GM18858 (cell line): Measurements from ENCODE around the gene ZFP3.
"Not testable (repeated sequence)": the region's sequence is repeated elsewhere in the genome, so short reads cannot be mapped to it uniquely, and the experiment has no call there.

ENCODE experiments used
- ATAC-seq: cut with Tn5 transposase; IDR thresholded peaks from one replicate; pipeline ENCODE4 v1.9.1; 2021; ENCODE audit not compliant: unreplicated experiment

Gene ZFP3

DNA sequence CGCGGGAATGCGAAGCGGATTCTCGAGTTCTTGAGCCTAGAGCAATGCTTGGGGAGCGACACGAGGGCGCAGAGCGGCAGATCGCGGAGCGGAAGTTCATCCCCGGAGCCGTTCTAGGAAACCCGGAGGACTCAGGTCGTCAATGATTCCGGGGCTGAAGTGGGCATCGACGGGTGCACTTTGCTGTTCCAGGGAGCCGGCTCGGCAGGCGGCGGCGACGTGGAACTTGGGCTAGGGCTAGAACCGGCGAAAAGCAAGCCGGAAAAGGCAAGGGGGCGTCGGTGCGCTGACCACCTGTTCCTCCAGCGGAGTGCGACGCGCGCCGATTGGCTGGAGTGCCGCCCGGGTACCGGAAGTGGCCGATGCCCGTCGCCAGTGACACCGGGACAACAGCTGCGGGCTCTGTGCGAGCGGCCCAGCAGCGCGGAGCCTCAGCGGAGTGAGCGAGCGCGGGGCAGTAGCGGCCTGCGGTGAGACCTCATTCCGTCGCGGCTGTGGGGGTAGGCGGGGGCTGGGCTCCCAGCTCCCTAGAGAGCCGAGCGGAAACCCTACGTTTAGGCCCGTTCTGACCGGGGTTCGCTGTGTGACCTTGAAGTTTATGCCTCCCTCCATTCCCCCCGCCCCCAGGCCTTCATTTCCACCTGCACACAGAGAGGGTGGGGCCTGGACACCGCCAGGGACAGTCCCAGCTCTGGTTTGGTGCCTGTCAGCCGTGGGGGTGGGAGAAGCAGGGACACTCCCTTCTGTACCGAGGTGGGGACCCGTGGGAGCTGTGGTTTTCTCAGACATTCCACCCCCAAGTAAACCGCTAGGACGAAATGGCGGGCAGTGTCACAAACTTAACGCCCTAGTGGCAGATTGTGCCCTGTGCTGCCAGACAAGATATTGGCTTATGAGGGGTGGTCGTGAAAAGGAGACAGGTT lies at the start of gene ZFP3:
Gene ZFP3 (plus strand): TSS at position 362 of the 923 bp plus-strand sequence. CDS start 13,038 bp downstream, outside the sequence.
- peak; percentile 69 for ATAC-seq

GRCh38 chr17:5030168-5030567 lies 48.1 kb upstream of the ZFP3 start:
- not testable (repeated sequence) for ATAC-seq

- ATAC-seq, result no peak
Measured at GRCh38 chr17:5031365-5032082, 46.7 kb upstream of the ZFP3 start.

DNA sequence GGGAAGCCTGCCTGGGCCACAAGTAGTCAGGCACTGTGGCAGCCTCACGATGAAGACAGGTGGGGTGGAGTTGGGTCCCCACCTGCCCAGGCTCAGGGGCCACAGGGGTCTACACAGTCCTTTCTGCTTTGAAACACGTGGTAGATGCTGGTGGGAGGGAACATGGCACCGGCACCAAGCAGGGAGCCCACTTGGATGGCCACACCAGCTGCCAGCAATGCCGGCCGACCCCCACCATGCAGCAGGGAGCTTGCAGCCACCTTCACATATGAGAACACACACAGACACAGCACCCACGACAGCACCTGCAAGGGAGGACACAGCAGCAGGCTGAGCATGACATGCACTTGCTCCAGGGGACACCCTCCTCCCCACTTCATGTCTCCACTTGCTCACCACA lies 45.4 kb upstream of the ZFP3 start:
- ATAC-seq, result no peak

GRCh38 chr17:5033352-5034015 lies 44.8 kb upstream of the ZFP3 start:
- ATAC-seq, result no peak

DNA sequence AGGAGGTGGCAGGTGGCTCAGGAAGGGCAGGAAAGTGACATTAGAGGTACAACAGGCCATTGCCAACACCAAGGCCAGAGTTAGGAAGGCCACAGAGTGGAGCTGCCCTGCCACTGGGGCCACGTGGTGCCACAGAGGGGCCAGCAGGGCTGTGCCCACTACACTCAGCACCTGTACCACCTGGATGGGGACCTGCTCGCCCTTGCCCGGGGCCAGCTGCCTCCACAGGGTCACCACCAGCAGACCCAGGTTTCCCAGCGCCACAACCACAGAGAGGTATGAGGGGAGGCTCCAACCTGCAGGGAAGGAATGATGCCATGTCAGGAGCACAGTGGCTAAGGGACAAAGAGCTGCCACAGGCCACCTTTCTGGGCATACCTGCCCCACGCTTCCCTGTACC lies 44.2 kb upstream of the ZFP3 start:
- no peak for ATAC-seq

DNA sequence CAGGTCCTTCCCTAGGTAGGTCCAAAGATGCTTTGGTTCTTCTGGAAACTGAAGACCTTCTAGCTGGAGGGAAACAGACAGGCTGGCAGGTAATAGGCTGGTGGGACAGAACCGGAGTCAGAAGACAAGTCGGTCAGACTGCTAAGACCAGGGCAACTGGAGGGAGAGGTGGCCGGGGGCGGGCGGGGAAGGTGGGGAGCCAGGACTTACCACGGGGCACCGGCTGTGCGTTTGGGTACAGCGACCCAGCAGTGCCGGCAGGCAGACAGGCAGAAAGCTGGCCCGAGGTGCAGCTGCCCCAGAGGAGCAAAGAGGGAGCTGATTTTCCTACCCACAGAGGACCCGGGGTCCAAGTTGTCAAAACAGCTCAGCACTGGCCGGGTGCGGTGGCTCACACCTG lies 43.6 kb upstream of the ZFP3 start:
- no peak for ATAC-seq

- ATAC-seq, result no peak
Measured at GRCh38 chr17:5035315-5035714, 43.0 kb upstream of the ZFP3 start, which contains the start of gene SLC52A1. Gene SLC52A1 (minus strand): TSS chr17:5035426. CDS start chr17:5034606, 820 bp downstream.

- no peak for ATAC-seq
Measured at GRCh38 chr17:5042157-5043022, 35.9 kb upstream of the ZFP3 start.

DNA sequence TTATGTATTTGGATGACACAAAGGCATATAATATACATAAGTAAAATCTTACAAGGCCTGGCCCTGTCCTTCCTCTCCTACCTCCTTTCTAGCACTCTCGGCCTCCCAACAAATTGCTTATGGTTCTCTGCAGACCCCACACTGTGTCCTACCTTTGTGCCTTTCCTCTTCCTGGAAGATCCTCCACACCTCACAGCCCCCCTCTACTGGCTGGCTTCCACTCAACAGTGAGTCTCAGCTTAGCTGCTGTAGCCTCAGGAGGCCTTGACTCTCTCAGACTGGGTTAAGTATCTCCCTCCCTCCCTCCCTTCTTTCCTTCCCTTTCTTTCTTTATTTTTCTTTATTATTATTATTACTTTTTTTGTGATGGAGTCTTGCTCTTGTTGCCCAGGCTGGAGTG lies 34.7 kb upstream of the ZFP3 start:
- ATAC-seq, result no peak

DNA sequence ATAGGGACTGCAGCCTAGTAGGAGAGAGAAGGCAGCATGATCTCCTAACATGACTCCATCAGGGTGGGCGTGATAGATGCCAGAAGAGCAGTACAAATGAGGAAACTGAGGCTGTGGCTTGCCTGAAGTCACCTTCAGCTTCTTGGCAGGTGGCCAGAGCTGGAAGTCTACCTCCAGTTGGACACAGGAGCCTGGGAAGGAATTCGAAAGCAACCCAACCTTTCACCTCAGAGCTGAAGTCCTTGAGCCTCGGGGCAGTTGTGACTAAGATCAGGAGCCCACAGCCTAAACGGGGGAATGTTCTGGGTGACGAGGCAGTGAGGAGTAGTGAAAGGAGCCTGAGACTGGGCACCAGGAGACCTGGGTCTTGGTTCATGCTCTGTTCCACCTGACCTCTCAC lies 33.6 kb upstream of the ZFP3 start:
- ATAC-seq, result no peak

DNA sequence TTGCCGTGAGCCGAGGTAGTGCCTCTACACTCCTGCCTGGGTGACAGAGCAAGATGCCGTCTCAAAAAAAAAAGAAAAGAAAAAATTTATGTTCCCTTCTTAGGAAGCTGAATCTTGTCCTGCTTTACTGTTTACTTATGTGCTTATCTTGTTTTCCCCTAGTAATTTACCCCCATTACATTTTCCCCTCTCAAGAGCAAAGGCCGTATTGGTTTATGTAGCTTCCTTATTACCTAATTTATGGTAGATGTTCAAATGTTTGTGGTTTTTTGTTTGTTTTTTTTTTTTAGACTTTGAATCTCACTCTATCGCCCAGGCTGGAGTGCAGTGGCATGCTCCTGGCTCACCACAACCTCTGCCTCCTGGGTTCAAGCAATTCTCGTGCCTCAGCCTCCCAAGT lies 32.8 kb upstream of the ZFP3 start:
- ATAC-seq, result no peak

DNA sequence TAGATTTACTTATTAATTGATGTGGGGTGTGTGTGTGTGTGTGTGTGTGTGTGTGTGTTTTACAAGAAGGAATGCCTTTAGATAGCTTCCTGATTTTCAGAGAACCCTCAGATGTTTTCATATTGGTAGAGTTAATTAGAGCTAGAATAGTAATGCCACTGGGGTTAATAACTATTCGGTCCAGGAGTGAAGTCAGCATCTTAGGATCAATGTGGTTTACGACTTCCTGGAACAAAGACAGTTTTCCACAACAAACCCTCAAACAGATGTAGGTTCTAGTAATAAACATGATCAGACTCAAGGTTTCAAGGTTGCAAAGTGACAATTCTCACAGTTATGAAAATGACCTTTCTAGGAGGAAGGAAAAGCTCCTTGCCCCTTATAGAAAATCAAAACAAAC lies 30.8 kb upstream of the ZFP3 start:
- no peak for ATAC-seq

GRCh38 chr17:5049314-5049841 lies 28.9 kb upstream of the ZFP3 start:
- no peak for ATAC-seq

GRCh38 chr17:5050278-5050677 lies 28.0 kb upstream of the ZFP3 start:
- no peak for ATAC-seq

DNA sequence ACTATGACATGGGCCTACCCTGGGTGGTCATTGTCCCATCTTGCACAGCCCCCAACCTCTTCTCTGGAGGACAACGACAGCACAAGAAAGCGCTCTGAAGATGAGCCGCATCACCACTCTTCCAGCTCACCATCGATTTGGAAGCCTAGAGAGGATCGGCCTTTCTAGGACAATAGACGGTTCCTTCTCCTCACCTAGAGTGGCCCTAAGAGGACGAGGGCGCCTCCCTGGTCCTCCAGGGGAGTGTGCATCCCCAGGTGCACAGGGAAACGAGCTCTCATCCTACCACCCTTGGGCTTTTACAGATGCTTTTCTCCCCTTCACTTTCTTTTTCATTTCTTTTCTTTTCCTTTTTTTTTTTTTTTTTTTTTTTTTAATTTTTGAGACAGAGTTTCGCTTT lies 22.7 kb upstream of the ZFP3 start:
- ATAC-seq, result no peak

DNA sequence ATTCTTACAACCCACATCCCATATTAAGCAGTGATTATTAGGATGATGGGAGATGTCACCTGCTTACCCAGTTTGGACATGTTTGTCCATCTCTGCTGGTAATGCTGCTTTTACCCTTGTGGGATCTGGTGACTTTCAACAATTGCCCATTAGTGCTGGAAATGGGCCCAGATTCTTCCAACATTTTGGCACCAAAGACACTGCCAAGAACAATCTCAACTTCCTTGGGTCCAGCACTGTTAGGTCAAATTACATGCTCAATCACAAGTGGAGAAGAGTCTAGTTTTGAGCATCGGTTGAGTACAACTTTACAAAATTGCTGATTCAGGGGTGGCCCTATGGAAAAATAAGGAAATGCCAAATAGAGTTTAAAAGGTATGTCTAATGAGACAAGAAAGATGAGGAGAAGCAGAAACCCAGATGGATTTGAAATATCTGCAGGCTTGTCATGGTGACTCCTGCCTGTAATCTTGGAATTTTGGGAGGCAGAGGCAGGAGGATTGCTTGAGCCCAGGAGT lies 13.0 kb upstream of the ZFP3 start:
- no peak for ATAC-seq

GRCh38 chr17:5068236-5068635 lies 10.0 kb upstream of the ZFP3 start:
- no peak for ATAC-seq

DNA sequence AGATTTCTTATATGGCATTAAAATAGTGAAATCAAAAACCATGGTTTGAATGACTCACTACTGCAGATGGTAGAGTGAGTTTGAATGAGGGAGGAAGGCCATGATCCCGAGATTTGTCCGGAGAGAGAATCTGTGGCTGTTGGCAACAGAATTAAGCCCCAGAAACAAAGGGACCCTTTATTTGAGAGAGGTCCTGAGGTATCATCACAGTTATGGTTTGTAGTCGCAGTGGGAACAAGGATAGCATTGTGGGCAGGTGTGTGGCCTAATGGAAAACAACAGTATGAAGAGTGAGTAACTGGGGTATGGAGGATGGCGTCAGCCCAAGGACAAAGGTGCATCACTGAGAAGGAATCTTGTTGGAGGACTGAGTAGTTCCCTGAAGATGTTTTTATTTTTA lies 8.5 kb upstream of the ZFP3 start:
- ATAC-seq, result no peak

DNA sequence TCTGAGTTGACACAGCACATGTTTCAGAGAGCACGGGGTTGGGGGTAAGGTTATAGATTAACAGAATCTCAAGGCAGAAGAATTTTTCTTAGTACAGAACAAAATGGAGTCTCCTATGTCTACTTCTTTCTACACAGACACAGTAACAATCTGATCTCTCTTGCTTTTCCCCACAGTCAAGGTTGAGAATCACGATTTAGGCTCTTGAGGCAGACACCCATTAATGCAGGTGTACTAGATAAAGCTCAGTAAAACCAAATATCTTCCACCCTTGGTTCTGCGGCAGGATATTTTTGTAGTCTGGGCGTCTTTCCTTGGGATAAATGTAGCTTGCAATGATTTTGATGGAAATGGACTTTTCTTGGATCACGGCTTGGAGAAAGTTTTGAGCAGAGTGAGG lies 2.8 kb upstream of the ZFP3 start:
- not testable (repeated sequence) for ATAC-seq
